ENCODE data around the gene FAM153A.
"Not testable (repeated sequence)": the region's sequence is repeated elsewhere in the genome, so short reads cannot be mapped to it uniquely, and the experiment has no call there.

FAM153A gene

DNA sequence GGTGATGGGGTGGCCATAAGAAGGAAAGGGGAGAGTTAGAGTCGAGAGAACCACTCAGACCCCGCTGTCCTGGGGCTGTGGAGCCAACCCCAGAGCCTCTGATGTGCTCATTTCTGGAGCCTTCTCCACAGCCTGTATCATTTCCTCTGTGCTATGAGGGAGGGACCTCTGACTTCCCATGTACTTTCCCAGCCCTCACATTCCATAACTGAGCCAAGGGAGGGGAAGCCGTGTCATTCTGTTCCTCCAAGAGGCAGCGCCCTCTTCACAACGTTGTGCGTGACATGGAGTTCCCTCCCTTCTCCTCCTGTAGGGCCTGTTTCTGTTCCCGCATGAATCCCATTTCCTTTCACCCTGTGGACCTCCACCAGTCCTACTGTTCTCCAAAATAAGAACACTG lies 57.8 kb downstream of the FAM153A start:
- not testable (repeated sequence) for DNase-seq (ENCODE audit: low spot score)

DNA sequence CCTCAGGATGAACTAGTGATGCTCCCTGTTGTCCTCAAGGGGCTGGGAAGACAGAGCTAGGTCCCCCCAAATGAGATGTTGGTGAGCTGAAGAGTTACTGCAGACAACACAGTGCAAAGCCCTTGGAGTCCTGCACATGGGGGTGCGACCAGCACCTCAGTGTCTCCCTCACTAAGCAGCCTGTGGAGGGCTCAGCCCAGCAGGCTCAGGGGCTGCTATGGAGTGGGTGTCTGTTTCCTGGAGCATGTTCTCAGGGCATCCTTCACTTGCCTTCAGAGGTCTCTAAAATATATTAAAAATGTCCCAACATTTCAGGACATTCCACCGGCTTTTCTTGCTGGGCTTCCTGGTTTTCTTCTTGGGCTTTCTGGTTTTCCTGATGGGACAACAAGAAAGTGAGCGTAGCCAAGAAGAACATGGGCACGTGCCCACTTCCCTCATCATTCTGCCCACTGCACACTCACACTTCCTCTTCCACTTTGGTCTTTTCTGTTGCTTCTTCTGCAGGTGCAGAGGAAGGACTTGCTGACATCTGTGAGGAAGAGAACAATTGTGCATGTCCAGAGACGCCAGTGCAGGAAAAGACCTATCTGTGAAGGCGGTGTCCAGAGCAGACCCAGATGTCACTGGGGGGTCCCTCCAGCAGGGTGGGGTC lies 58.7 kb downstream of the FAM153A start:
- DNase-seq (ENCODE audit: low spot score): not testable (repeated sequence)

DNA sequence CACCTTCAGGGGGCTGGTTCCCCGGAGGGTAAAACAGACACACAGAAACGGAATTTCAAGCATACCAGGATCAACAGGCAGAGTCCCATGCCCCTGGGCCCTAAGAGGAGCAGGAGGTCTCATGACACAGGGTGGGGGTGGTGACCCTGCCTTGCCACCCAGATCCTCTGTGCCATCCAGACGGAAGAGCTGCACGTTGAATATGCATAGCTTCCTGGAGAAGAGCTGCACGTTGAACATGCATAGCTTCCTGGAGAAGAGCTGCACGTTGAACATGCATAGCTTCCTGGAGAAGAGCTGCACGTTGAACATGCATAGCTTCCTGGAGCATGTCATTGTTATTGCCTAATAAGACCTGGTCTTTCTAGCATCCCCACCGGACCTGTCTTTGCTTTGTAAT lies 59.9 kb downstream of the FAM153A start:
- DNase-seq (ENCODE audit: low spot score): not testable (repeated sequence)

DNA sequence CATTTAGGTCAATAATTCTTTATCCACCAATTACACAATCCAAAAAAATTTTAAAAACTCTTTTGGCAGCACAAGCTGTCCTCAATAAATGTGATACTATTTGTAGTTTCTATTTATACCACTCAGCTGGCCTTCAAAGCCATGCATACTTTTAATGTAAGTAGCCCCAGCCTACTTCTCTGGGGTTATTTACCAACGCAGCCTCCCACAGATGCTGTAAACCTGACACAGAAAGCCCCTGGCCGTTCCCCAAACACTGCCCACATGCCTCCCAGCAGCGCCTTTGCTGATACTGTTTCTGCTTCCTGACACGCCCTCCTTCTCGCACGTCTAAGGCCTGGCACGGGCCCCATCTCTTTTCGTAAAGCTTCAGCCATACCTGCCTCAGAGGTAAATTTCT lies 62.7 kb downstream of the FAM153A start:
- not testable (repeated sequence) for DNase-seq (ENCODE audit: low spot score)

- DNase-seq (ENCODE audit: low spot score): not testable (repeated sequence)
Observed at GRCh38 chr5:177715423-177715822, 67.3 kb downstream of the FAM153A start.

DNA sequence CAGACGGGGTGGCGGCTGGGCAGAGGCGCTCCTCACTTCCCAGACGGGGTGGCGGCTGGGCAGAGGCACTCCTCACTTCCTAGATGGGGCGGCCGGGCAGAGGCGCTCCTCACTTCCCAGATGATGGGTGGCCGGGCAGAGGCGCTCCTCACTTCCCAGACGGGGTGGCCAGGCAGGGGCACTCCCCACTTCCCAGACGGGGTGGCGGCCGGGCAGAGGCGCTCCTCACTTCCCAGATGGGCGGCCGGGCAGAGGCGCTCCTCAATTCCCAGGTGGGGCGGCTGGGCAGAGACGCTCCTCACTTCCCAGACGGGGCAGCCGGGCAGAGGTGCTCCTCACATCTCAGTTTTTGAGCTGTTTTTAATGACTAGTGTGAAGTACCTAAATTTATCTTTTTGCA lies 86.6 kb downstream of the FAM153A start:
- not testable (repeated sequence) for DNase-seq (ENCODE audit: low spot score)

DNA sequence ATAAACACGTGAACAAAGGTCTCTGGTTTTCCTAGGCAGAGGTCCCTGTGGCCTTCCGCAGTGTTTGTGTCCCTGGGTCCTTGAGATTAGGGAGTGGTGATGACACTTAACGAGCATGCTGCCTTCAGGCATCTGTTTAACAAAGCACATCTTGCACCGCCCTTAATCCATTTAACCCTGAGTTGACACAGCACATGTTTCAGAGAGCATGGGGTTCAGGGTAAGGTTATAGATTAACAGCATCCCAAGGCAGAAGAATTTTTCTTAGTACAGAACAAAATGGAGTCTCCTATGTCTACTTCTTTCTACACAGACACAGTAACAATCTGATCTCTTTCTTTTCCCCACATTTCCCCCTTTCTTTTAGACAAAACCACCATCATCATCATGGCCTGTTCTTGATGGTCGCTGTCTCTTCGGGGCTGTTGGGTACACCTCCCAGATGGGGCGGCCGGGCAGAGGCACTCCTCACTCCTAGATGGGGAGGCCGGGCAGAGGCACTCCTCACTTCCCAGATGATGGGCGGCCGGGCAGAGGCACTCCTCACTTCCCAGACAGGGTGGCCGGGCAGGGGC lies 87.3 kb downstream of the FAM153A start:
- DNase-seq (ENCODE audit: low spot score): not testable (repeated sequence)

- not testable (repeated sequence) for DNase-seq (ENCODE audit: low spot score)
Observed at GRCh38 chr5:177694518-177694835, 88.2 kb downstream of the FAM153A start.

DNA sequence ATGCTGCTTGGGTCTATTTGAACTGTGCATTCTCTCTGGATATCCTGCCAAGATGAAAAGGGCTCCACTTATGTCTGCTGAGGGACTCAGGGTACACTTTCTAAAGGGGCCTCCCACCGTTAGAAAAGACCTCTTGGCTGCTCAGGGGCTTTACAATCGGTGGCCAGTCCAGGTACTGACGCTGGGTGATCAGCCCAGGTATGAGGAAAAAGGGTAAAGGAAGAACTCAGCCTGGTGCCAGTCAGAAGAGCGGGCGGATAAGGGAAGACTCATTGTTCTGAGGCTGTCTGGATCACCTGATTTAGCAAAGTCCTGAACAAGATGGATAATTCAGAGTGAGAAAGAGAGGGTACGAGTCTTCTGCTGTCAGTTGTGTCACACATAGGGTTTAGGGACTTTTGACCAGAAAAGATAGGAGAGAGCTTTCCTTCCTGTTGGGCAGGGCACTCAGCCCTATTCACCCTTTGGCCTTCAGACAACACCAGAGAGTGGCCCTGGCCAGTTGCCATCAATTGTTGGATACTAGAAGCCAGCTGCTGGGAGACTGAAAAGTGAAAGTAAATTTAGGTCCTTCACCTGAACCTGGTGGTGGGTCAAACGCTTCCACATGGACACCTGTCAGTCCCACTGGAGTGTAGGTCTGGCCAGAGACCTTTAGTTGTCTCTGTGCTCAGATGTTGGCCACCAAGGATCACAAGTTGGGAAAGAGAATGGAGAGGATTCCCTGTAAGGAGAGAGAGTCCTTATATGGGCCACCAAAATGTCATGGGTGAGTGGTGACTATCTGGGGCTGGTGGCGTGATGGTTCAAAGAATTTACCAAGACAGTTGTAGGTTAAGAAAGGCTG lies 88.8 kb downstream of the FAM153A start:
- not testable (repeated sequence) for DNase-seq (ENCODE audit: low spot score)

DNA sequence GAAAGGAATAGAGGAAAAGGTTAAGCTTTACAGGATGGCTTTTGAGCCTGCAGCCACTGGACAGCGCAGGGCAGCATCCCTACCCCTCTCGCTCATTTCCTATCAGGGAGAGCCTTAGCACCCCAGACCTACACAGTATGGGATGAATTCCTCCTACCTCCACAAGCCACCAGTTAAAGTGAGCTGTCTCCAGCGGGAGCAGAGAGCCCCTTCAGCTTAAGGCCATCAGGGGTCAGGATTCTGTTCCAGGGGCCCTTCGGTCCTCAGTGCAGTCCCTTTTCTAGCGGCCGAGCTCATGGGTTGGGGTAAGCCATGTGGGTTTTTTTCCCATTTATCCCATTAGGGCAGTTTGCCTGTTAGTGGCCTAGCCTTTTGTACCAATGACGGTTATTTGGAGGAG lies 89.7 kb downstream of the FAM153A start:
- DNase-seq (ENCODE audit: low spot score): not testable (repeated sequence)

- DNase-seq (ENCODE audit: low spot score): not testable (repeated sequence)
Observed at GRCh38 chr5:177692507-177692906, 90.2 kb downstream of the FAM153A start.

DNA sequence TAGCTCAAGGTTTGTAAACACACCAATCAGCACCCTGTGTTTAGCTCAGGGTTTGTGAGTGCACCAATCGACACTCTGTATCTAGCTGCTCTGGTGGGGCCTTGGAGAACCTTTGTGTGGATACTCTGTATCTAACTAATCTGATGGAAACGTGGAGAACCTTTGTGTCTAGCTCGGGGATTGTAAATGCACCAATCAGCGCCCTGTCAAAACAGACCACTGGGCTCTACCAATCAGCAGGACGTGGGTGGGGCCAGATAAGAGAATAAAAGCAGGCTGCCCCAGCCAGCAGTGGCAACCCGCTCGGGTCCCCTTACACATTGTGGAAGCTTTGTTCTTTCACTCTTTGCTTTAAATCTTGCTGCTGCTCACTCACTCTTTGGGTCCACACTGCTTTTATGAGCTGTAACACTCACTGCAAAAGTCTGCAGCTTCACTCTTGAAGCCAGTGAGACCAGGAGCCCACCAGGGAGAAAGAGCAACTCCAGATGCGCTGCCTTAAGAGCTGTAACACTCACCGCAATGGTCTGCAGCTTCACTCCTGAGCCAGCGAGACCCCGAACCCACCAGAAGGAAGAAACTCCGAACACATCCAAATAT lies 93.6 kb downstream of the FAM153A start:
- not testable (repeated sequence) for DNase-seq (ENCODE audit: low spot score)

DNA sequence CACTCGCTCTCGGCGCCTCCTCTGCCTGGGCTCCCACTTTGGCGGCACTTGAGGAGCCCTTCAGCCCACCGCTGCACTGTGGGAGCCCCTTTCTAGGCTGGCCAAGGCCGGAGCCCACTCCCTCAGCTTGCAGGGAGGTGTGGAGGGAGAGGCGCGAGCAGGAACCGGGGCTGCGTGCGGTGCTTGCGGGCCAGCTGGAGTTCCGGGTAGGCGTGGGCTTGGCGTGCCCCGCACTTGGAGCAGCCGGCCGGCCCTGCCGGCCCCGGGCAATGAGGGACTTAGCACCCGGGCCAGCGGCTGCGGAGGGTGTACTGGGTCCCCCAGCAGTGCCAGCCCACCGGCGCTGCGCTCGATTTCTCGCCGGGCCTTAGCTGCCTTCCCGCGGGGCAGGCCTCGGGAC lies 94.6 kb downstream of the FAM153A start:
- DNase-seq (ENCODE audit: low spot score): not testable (repeated sequence)

DNA sequence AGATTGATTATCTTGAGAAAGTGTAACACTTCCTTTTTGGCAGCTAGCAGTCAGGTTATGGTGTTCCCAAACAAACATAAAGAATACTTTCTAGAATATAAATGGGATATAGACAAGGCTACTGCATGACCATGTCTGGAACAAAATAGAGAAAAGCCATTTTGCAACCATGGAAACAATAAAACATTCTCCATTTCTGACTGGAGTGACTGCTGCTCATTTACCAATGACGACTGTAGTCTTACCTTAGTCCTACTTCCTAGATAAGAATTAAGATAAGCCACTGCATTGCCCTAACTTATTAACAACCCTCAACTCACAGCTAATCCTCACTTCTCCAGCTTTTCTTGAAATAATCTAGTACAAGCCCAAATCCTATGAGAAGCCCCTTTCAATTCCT lies 100.8 kb downstream of the FAM153A start:
- DNase-seq (ENCODE audit: low spot score): not testable (repeated sequence)

Data from cerebellar cortex (tissue), 1 donor.